Right atrium auricular region (tissue), 2 donors: Measurements from ENCODE around the gene OR4S1. TPM values are rescaled to one million over a fixed set of nuclear protein-coding genes. Genes with fewer than 3 reads are reported as not detected.

Experiments used
- DNase-seq: peaks from one replicate; pipeline ENCODE4 v3.0.0-alpha.2; 2019; ENCODE audit warnings: low spot score
- H3K27ac ChIP-seq, 2 donors: fragments of 200-600 bp; sonication (generic); 1 replicate in 1 of 2; 2 replicates in 1 of 2; pipeline ENCODE4 v1.5.1; 2016 to 2019
- H3K27me3 ChIP-seq, 2 donors: fragments of 200-600 bp; sonication (generic); one replicate each; pipeline versions ENCODE4 v1.5.1 to v1.6.0; 2017 to 2019
- H3K36me3 ChIP-seq: fragments of 200-600 bp; sonication (generic); one replicate; pipeline ENCODE4 v1.5.1; 2016
- H3K4me1 ChIP-seq, 2 donors: fragments of 200-600 bp; sonication (generic); one replicate each; pipeline versions ENCODE4 v1.5.1 to v1.6.0; 2017 to 2019
- H3K4me3 ChIP-seq, 2 donors: fragments of 200-600 bp; sonication (generic); 1 replicate in 1 of 2; 2 replicates in 1 of 2; pipeline ENCODE4 v1.5.1; 2017 to 2019; ENCODE audit warnings: mild to moderate bottlenecking in 1 of 2, moderate library complexity in 1 of 2
- H3K9me3 ChIP-seq, 2 donors: fragments of 200-600 bp; sonication (generic); one replicate each; pipeline ENCODE4 v1.5.1; 2019
- total RNA-seq, 2 donors: library from RNA; depleted of rRNA; stranded (reverse); fragments of >200 nt; gene quantifications; one replicate each; pipeline ENCODE4 v1.1.0, GENCODE V29; 2016
- TF ChIP-seq, protein P1 (sequence below), 2 donors: fragments of 200-600 bp; sonication (generic); IDR thresholded peaks; one replicate each; pipeline ENCODE4 v1.5.1; 2019; ENCODE audit warnings: antibody characterized with exemption in 2 of 2

The OR4S1 gene, protein sequence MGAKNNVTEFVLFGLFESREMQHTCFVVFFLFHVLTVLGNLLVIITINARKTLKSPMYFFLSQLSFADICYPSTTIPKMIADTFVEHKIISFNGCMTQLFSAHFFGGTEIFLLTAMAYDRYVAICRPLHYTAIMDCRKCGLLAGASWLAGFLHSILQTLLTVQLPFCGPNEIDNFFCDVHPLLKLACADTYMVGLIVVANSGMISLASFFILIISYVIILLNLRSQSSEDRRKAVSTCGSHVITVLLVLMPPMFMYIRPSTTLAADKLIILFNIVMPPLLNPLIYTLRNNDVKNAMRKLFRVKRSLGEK
- not detected for total RNA-seq

DNA sequence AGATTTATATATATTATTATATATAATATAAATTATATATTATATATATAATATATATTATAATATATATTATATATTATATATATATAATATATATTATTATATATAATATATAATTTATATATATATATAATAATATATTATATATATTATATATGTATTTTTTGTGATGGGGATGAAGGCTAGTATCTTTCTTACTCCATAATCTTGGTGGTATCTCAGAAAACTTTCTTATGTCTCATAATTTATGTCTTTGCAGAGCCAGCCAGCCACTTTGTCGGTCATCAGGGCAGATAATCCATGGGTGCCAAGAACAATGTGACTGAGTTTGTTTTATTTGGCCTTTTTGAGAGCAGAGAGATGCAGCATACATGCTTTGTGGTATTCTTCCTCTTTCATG lies at the start of gene OR4S1:
TSS of gene OR4S1 (plus strand) at position 301 of the 400 bp plus-strand sequence. CDS start at position 301, 0 bp downstream.
- Histone ChIP-seq H3K27me3 (no peaks in the 10 kb centered on the region), H3K4me1 (no peaks in the 10 kb centered on the region), H3K36me3 (no peaks in the 10 kb centered on the region), H3K9me3 (no peaks in the 10 kb centered on the region), H3K27ac (no peak within 1 kb of the TSS), H3K4me3 (no peak within 1 kb of the TSS)
- TF ChIP-seq, protein P1, sequence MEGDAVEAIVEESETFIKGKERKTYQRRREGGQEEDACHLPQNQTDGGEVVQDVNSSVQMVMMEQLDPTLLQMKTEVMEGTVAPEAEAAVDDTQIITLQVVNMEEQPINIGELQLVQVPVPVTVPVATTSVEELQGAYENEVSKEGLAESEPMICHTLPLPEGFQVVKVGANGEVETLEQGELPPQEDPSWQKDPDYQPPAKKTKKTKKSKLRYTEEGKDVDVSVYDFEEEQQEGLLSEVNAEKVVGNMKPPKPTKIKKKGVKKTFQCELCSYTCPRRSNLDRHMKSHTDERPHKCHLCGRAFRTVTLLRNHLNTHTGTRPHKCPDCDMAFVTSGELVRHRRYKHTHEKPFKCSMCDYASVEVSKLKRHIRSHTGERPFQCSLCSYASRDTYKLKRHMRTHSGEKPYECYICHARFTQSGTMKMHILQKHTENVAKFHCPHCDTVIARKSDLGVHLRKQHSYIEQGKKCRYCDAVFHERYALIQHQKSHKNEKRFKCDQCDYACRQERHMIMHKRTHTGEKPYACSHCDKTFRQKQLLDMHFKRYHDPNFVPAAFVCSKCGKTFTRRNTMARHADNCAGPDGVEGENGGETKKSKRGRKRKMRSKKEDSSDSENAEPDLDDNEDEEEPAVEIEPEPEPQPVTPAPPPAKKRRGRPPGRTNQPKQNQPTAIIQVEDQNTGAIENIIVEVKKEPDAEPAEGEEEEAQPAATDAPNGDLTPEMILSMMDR (IDR thresholded peaks at IDR 0.05) = no peak
- no peak for DNase-seq

DNA sequence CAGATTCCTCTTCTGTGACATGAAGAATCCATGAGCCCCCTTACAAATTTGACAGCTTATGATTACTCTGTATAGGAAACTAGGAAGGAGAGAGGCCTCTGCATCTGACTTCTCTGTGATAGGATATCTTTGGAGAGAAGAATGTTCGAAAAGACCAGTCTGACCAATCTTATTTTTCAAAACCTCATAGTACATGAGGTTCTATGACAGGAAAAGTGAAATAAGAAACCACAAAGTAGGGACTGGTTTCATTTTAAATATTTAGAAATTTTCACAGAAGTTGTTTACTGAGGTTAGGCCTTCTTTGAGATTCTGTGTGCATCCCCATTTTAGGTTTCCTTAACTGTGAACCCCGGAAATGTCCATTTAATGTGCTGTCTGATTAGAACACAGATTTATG lies 44.4 kb upstream of the OR4S1 start:
- Histone ChIP-seq H3K27me3 (no peaks in the 10 kb centered on the region), H3K4me3 (no peak overlapping the region), H3K4me1 (no peaks in the 10 kb centered on the region), H3K27ac (no peak overlapping the region), H3K36me3 (no peaks in the 10 kb centered on the region), H3K9me3 (no peaks in the 10 kb centered on the region)
- no peak for DNase-seq
- TF ChIP-seq, protein P1 (IDR thresholded peaks at IDR 0.05) = no peak

DNA sequence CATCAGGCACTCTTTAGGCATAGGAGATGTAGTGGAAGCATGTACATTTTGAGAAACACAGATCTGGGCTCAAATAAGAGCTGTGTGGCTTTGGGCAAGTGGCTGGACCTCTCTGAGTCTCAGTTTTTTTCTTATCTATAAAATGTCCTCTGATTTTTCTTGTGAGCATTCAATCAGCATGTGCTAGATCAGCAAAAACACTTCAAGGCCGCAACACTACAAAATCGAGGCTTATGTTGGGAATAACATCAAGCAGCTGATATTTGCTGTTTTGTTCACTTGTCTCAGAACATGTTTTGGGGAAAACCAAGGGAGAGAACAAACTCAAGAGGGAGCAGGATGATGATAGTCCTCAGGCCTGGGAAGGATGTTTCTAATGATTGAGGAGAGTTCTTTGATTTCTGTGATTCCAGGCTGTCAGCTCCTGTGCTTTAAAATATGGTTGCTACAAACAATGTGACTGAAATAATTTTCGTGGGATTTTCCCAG lies 42.6 kb upstream of the OR4S1 start, which contains the start of gene OR4X1:
TSS of gene OR4X1 (plus strand) at position 439 of the 489 bp plus-strand sequence. CDS start at position 439, 0 bp downstream.
- H3K27ac ChIP-seq = no peak within 1 kb of the TSS
- no peak within 1 kb of the TSS for H3K4me3 ChIP-seq
- TF ChIP-seq, protein P1 (IDR thresholded peaks at IDR 0.05) = no peak
- no peak for DNase-seq
- no peaks in the 10 kb centered on the region for H3K9me3 ChIP-seq
- no peaks in the 10 kb centered on the region for H3K36me3 ChIP-seq
- no peaks in the 10 kb centered on the region for H3K27me3 ChIP-seq
- no peaks in the 10 kb centered on the region for H3K4me1 ChIP-seq

DNA sequence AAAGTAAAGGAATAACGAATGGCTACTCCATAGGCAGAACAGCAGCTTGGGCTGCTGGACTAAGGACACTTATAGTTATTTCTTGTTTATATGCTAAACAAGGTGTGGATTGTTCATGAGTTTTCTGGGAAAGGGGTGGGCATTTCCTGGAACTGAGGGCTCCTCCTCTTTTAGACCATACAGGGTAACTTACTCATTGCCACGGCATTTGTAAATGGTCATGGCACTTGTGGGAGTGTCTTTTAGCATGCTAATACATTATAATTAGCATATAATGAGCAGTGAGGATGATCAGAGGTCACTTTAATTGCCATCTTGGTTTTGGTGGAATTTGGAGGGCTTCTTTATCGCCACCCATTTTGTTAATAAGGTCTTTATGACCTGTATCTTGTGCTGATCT lies 35.4 kb upstream of the OR4S1 start:
- no peaks in the 10 kb centered on the region for H3K4me1 ChIP-seq
- no peaks in the 10 kb centered on the region for H3K27me3 ChIP-seq
- no peak for DNase-seq
- H3K4me3 ChIP-seq = no peak overlapping the region
- TF ChIP-seq, protein P1 (IDR thresholded peaks at IDR 0.05) = no peak
- no peaks in the 10 kb centered on the region for H3K36me3 ChIP-seq
- H3K27ac ChIP-seq = no peak overlapping the region
- H3K9me3 ChIP-seq = no peaks in the 10 kb centered on the region

DNA sequence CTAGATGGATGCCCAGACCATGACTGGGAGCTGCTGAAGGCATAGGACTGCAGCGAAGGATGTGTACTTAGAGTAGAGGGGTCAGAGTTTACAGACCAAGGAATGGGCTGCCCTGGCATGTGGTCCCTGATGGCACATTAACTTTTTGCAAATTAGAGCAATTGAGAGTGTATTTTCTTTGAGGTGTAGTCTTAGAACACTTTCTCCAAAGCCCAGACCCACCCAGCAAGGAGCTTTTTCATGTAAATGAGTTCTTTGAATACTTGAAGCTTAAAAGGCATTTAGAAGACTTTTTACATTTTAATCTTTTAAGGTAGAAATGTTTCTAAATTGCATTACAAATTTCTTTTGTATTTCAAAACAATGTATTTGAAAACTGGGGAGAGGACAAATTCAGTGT lies 33.4 kb upstream of the OR4S1 start:
- Histone ChIP-seq H3K4me1 (no peaks in the 10 kb centered on the region), H3K27me3 (no peaks in the 10 kb centered on the region), H3K4me3 (no peak overlapping the region), H3K36me3 (no peaks in the 10 kb centered on the region), H3K9me3 (no peaks in the 10 kb centered on the region), H3K27ac (no peak overlapping the region)
- TF ChIP-seq, protein P1 (IDR thresholded peaks at IDR 0.05) = no peak
- no peak for DNase-seq
